Endodermal cell (in vitro differentiated cells): ENCODE data around the gene SYNJ2. TPM values are rescaled to one million over a fixed set of nuclear protein-coding genes. Genes with fewer than 3 reads are reported as not detected.

Experiments used
- DNase-seq: peaks from one replicate; pipeline ENCODE4 v3.0.0-alpha.2; 2017
- H3K27ac ChIP-seq: 2 replicates; pipeline ENCODE4 v1.5.1; 2013; ENCODE audit warnings: mild to moderate bottlenecking, low read depth, low read length, moderate library complexity
- H3K27me3 ChIP-seq: 2 replicates; pipeline ENCODE4 v1.6.1; 2013; ENCODE audit warnings: mild to moderate bottlenecking, low read length, moderate library complexity; ENCODE audit not compliant: insufficient read depth, control insufficient read depth, poor library complexity, severe bottlenecking
- H3K36me3 ChIP-seq: 2 replicates; pipeline ENCODE4 v1.7.0; 2013; ENCODE audit warnings: mild to moderate bottlenecking, low read length, moderate library complexity; ENCODE audit not compliant: control insufficient read depth, insufficient read depth
- H3K4me1 ChIP-seq: one replicate; pipeline ENCODE4 v1.7.0; 2013; ENCODE audit warnings: low read length; ENCODE audit not compliant: control insufficient read depth, insufficient read depth
- H3K4me3 ChIP-seq: 2 replicates; pipeline ENCODE4 v1.5.1; 2013; ENCODE audit warnings: mild to moderate bottlenecking, low read length, moderate library complexity
- H3K9ac ChIP-seq: 2 replicates; pipeline ENCODE4 v1.6.1; 2013; ENCODE audit warnings: mild to moderate bottlenecking, low read length, moderate library complexity; ENCODE audit not compliant: poor library complexity, severe bottlenecking; ENCODE audit errors: extremely low read depth
- H3K9me3 ChIP-seq: 2 replicates; pipeline ENCODE4 v1.6.1; 2013; ENCODE audit warnings: mild to moderate bottlenecking, low read length, moderate library complexity; ENCODE audit not compliant: control insufficient read depth
- H3K27ac Mint-ChIP-seq: 2 replicates; pipeline ENCODE4 v1.8.0; 2020; ENCODE audit warnings: mixed read lengths
- H3K27me3 Mint-ChIP-seq: 2 replicates; pipeline ENCODE4 v1.8.0; 2021; ENCODE audit warnings: mild to moderate bottlenecking, mixed read lengths; ENCODE audit not compliant: insufficient read depth
- H3K36me3 Mint-ChIP-seq: 2 replicates; pipeline ENCODE4 v1.8.0; 2020; ENCODE audit warnings: low read depth, mixed read lengths
- H3K4me1 Mint-ChIP-seq: 2 replicates; pipeline ENCODE4 v1.8.0; 2020; ENCODE audit warnings: mixed read lengths
- H3K4me3 Mint-ChIP-seq: 2 replicates; pipeline ENCODE4 v1.8.0; 2020; ENCODE audit warnings: mild to moderate bottlenecking, moderate library complexity, mixed read lengths
- H3K9me3 Mint-ChIP-seq: 2 replicates; pipeline ENCODE4 v1.8.0; 2020; ENCODE audit warnings: mild to moderate bottlenecking, mixed read lengths
- CTCF ChIP-seq: fragments of 200-600 bp; sonication (generic); conservative IDR thresholded peaks from 2 replicates; pipeline ENCODE4 v1.5.0; 2021; ENCODE audit warnings: antibody characterized with exemption, mild to moderate bottlenecking
- WGBS, 2 experiments: methylation state at CpG; one replicate each; pipeline versions ENCODE4 v1.1.5 to v1.1.7; 2013; ENCODE audit warnings: missing lambda C conversion rate in 2 of 2, mixed read lengths in 1 of 2; ENCODE audit not compliant: insufficient coverage in 1 of 2, insufficient read length in 1 of 2; 5-methylcytosine and 5-hydroxymethylcytosine counted together
- total RNA-seq, 2 donors: library from RNA; stranded (reverse); fragmentation: NEBNext Ultra II Directional in 1 of 2; extraction: Animal tissue kit (Norgen Biotek cat#: 25700) in 1 of 2; gene quantifications; 2 replicates in 1 of 2; 3 replicates in 1 of 2; pipeline ENCODE4 v1.2.1, GENCODE V29; 2021

Gene SYNJ2
- total RNA-seq, 2 donors from 2014 or later: 21.2 to 32.8 TPM

- no peak for DNase-seq
- Histone ChIP-seq H3K36me3 (peaks cover 79% of the 10 kb centered on the region), H3K9ac (no peak overlapping the region), H3K4me1 (no peaks in the 10 kb centered on the region), H3K9me3 (no peaks in the 10 kb centered on the region), H3K27ac (no peak overlapping the region), H3K27me3 (no peaks in the 10 kb centered on the region), H3K4me3 (no peak overlapping the region)
- peaks cover 50% of the 10 kb centered on the region for H3K36me3 Mint-ChIP-seq
- no peaks in the 10 kb centered on the region for H3K4me1 Mint-ChIP-seq
- WGBS, 2 experiments: 94% methylated on average over 1 of the region's 1 CpG; no CpG with 5 or more reads in 1 of the 2 experiments
- peaks cover 3% of the 10 kb centered on the region for H3K9me3 Mint-ChIP-seq
- H3K27me3 Mint-ChIP-seq: no peaks in the 10 kb centered on the region
- H3K27ac Mint-ChIP-seq: no peak overlapping the region
- H3K4me3 Mint-ChIP-seq: no peak overlapping the region
- no peak for TF ChIP-seq CTCF
These were observed 142.6 kb downstream of the SYNJ2 start for GRCh38 chr6:158124288-158124687.

GRCh38 chr6:158125271-158125670 lies 143.6 kb downstream of the SYNJ2 start:
- Histone ChIP-seq H3K4me3 (no peak overlapping the region), H3K9ac (no peak overlapping the region), H3K9me3 (no peaks in the 10 kb centered on the region), H3K27ac (no peak overlapping the region), H3K36me3 (peaks cover 79% of the 10 kb centered on the region), H3K4me1 (no peaks in the 10 kb centered on the region), H3K27me3 (no peaks in the 10 kb centered on the region)
- Mint-ChIP-seq H3K27ac (no peak overlapping the region), H3K4me1 (no peaks in the 10 kb centered on the region), H3K4me3 (no peak overlapping the region), H3K36me3 (peaks cover 51% of the 10 kb centered on the region), H3K27me3 (no peaks in the 10 kb centered on the region), H3K9me3 (peaks cover 3% of the 10 kb centered on the region)
- TF ChIP-seq CTCF: no peak
- 95% methylated on average over 2 of the region's 2 CpGs; no CpG with 5 or more reads in 1 of the 2 experiments for WGBS, 2 experiments
- DNase-seq: no peak

GRCh38 chr6:158131926-158132325 lies 150.3 kb downstream of the SYNJ2 start:
- Histone ChIP-seq H3K9ac (no peak overlapping the region), H3K9me3 (no peaks in the 10 kb centered on the region), H3K27ac (no peak overlapping the region), H3K27me3 (no peaks in the 10 kb centered on the region), H3K36me3 (peaks cover 66% of the 10 kb centered on the region), H3K4me1 (no peaks in the 10 kb centered on the region), H3K4me3 (no peak overlapping the region)
- Mint-ChIP-seq H3K27ac (no peak overlapping the region), H3K9me3 (no peaks in the 10 kb centered on the region), H3K36me3 (peaks cover 24% of the 10 kb centered on the region), H3K27me3 (no peaks in the 10 kb centered on the region), H3K4me1 (no peaks in the 10 kb centered on the region), H3K4me3 (no peak overlapping the region)
- DNase-seq: no peak
- TF ChIP-seq CTCF: peak; percentile 66
- 92% methylated on average over 1 of the region's 1 CpG; no CpG with 5 or more reads in 1 of the 2 experiments for WGBS, 2 experiments
